OCI-M2 (cell line): ENCODE results near the gene CDC42EP2.

Source experiments
- DNase-seq: peaks from one replicate; lab custom pipeline; 2025; ENCODE audit not compliant: unreplicated experiment; lab: John Stamatoyannopoulos, UW

Gene CDC42EP2

DNA sequence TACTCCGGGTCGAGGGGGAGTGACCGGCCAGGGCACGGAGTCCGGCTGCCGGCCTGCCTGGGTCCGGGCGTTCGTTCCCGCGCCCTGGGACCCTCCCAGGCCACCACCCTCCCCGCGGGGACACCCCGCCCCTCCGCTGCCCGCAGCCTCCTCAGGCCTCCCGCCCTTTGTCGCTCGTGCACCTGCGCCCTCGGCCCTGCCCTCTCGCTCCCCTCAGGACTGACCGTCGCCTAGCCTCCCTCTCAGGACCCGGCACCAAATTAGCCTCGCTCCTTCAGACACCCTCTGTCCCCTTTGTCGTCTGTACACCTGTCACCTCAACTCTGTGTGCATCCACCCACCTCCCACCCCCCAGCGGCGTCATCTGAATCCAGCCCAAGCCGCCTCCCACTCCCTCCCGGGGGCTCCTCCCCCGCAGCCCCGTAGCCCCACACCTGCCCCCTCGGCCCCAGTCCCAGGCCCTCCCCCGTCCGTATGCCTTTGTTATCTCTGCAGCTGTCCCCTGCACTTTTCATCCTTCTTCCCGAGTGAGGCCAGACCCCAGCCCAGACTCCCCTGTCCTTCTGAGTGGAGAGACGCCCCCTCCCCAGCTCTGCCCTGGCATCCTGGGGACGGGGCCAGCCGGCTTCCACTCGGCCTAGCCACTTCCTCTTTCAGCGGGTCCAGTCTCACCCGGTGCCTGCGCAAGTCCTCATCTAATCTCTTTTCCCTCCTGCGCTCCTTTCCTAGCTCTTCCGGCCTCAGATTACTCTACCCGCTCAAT, 40.5 kb downstream of the CDC42EP2 start:
- no peak for DNase-seq

DNA sequence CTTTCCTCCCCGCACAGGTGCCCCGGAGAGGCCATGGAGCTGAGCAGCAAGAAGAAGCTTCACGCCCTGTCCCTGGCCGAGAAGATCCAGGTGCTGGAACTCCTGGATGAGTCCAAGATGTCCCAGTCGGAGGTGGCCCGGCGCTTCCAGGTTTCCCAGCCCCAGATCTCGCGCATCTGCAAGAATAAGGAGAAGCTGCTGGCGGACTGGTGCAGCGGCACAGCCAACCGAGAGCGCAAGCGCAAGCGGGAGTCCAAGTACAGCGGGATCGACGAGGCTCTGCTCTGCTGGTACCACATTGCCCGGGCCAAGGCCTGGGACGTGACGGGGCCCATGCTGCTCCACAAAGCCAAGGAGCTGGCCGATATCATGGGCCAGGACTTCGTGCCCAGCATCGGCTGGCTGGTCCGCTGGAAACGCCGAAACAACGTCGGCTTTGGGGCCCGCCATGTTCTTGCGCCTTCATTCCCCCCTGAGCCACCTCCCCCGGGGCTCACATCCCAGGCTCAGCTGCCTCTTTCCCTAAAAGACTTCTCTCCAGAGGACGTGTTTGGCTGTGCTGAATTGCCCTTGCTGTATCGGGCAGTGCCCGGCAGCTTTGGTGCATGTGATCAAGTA, 41.2 kb downstream of the CDC42EP2 start:
- DNase-seq = no peak

DNA sequence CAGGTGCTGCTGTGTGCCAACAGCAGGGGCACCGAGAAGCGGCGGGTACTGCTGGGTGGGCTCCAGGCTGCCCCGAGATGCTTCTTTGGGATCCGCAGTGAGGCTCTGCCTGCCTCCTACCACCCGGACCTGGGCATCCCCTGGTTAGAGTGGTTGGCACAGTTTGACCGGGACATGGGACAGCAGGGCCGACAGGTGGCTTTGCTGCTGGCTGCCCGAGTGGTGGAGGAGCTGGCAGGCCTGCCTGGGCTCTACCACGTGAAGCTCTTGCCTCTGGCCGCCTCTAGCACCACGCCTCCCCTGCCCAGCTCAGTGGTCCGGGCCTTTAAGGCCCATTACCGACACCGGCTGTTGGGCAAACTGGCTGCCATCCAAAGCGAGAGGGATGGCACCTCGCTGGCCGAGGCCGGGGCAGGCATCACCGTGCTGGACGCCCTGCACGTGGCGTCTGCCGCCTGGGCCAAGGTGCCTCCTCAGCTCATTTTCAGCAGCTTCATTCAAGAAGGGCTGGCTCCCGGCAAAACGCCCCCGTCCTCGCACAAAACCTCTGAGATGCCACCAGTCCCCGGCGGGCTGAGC, 41.8 kb downstream of the CDC42EP2 start:
- no peak for DNase-seq

DNA sequence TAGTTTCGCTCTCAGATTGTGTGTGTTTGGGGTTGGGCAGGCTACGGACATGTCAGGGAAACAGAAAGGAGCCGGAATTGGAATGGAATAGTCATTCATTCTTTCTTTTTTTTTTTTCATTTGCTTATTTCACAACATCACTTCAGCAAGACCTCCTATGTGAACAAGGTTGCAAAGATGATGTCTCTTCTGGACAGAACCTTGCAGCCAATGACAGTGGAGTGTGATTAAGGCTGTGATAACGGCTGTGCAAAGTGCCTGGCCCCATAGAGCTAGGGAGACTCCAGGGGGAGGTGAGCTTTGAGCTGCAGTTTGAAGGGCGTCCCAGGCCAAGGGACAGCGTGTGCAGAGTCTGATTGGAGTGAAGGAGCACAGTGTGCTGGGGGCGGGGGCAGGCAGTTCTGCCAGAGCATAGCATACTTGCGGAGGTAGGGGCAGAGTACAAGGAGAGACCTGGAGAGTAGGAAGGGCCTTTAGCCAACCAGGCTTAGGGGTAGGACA, 43.2 kb downstream of the CDC42EP2 start:
- no peak for DNase-seq

DNA sequence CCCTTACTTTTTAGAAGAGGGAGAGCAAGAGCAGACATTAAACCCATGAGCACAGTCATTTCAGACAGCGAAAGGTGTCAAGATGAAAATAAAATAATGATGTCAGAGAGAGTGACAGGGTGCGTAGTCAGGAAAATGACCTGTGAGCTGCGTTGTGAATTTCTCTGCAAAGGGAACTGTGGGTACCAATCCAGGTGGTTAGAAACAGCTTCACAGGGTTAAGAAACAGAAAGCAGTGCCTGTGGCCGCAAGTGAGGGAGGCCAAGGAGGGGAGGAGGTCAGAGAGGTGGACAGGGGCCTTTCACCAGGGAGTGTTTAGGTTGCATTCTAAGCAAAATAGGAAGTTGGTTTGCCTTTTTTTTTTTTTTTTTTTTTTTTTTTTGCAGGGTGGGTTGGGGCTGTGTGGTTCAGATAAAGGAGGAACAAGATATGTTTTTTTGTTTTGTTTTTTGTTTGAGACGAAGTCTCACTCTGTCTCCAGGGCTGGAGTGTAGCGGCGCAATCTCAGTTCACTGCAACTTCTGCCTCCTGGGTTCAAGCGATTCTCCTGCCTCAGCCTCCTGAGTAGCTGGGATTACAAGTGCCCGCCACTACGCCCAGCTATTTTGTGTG, 47.8 kb downstream of the CDC42EP2 start:
- DNase-seq = no peak

DNA sequence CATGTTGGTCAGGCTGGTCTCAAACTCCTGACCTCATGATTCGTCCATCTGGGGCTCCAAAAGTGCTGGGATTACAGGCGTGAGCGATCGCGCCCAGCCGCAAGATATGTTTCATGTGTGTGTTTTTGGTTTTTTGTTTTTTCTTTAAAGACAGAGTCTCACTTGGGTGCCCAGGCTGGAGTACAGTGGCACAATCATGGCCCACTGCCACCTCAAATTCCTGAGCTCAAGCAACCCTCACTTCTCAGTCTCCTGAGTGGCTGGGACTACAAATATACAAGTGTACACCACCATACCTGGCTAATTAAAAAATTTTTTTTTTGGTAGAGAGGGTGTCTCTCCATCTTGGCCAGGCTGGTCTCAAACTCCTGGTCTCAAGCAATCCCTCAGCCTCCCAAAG, 48.3 kb downstream of the CDC42EP2 start:
- no peak for DNase-seq

DNA sequence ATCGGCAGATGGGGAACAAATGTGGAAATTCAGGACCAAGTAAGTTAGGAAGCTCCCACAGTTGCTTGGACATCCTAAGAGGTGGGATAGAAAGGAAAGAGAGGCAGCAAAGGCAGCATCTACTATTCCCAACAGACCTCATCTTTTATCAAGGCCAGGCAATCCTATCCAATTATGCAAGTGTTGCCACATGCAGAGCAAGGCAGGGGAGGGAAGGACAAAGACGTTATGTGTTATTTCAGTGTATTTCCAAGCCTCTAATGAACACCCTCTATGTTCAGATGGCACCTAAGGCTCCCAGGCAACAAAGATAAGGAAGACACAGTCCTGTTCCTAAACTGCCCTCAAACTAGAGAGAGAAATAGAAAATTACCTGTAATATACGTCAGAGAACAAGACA, 49.1 kb downstream of the CDC42EP2 start:
- no peak for DNase-seq

DNA sequence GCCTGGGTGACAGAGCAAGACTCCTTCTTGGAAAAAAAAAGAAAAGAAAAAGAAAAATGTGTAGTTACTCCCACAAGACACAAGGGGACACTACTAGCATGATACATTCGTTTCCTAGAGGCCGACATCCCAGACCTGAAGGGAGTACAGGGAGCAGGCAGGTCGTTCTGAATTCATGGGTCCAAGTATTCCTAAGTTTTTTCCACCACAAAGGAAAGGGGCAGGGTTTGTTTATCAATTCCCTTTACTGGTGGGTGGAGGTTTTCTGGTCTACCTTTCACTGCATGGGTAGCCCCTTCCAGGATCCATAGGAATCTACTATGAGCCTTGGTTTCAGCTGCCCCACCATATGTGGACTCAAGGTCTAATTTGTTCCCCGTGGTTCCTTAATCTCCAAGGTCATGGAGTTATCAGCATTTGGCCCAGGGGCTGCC, 51.7 kb downstream of the CDC42EP2 start:
- DNase-seq = no peak

DNA sequence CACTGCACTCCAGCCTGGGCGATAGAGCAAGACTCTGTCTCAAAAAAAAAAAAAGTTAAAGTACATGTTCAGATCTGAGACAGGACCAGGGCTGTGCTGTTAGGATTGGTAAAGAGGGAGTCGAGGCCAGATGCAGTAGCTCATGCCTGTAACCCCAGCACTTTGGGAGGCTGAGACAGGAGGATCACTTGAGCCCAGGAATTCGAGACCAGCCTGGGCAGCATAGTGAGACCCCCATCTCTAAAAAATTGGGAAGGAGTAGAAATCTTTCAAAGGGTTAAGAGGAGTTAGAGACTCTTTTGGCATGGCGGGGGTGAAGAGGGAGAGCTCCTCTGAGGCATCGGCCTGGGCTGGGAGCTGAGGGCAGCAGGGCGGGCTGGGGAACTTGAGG, 56.0 kb downstream of the CDC42EP2 start:
- DNase-seq = no peak
